Measurements from ENCODE around the gene CPT1B.

- TF ChIP-seq CTCF (IDR thresholded peaks at IDR 0.05), result no peak
- no peak for TF ChIP-seq POLR2A (IDR thresholded peaks at IDR 0.05)
Observed at GRCh38 chr22:50567721-50568252, 10.4 kb downstream of the CPT1B start.

Measured in thyroid gland (tissue), 4 donors.